Left ventricle myocardium inferior (tissue), 1 donor: Measurements from ENCODE around the gene FRAT2. TPM values are rescaled to one million over a fixed set of nuclear protein-coding genes. Genes with fewer than 3 reads are reported as not detected.

Experiments
- DNase-seq: peaks from one replicate; pipeline ENCODE4 v3.0.0-alpha.2; 2020
- H3K27ac ChIP-seq: fragments of 200-600 bp; replicated peaks from 2 replicates; pipeline ENCODE4 v1.8.0; 2021
- H3K27me3 ChIP-seq: fragments of 200-600 bp; 2 replicates; pipeline ENCODE4 v1.8.0; 2021; ENCODE audit warnings: low read depth
- H3K36me3 ChIP-seq: fragments of 200-600 bp; 2 replicates; pipeline ENCODE4 v1.8.0; 2021
- H3K4me1 ChIP-seq: fragments of 200-600 bp; 2 replicates; pipeline ENCODE4 v1.8.0; 2021
- H3K4me3 ChIP-seq: fragments of 200-600 bp; 2 replicates; pipeline ENCODE4 v1.8.0; 2021; ENCODE audit warnings: mild to moderate bottlenecking, moderate library complexity
- H3K9me3 ChIP-seq: fragments of 200-600 bp; replicated peaks from 2 replicates; pipeline ENCODE4 v1.8.0; 2021
- CTCF ChIP-seq: fragments of 200-600 bp; IDR thresholded peaks from 2 replicates; pipeline ENCODE4 v1.8.0; 2021; ENCODE audit warnings: antibody characterized with exemption, mild to moderate bottlenecking, borderline replicate concordance
- intact Hi-C: fragments of 100-400 bp; cut with micrococcal nuclease; formaldehyde crosslinking; loops from one replicate; pipeline ENCODE4 v1.11.0; 2022
- total RNA-seq: library from RNA; stranded (reverse); fragmentation: NEBNext Ultra II Directional; extraction: Animal tissue kit (Norgen Biotek cat#: 25700); gene quantifications from one replicate; pipeline ENCODE4 v1.2.1, GENCODE V29; 2021
- donor health status: DM: no; HTN: yes; CAD: no; lungs with severe emphysema.

FRAT2 gene
- total RNA-seq, 1 donor from 2014 or later = 5.9 TPM

GRCh38 chr10:97329766-97330165, 4.8 kb downstream of the FRAT2 start:
- Histone ChIP-seq H3K27ac (no peak overlapping the region), H3K9me3 (no peaks in the 10 kb centered on the region), H3K36me3 (peaks cover 9% of the 10 kb centered on the region), H3K27me3 (no peaks in the 10 kb centered on the region), H3K4me3 (no peak overlapping the region), H3K4me1 (peaks cover 69% of the 10 kb centered on the region)
- TF ChIP-seq CTCF = no peak
- DNase-seq = no peak
- intact Hi-C loops = loop anchor here (5.0 kb wide), 1 partner anchor 52 kb away; no protein-coding TSS in a partner anchor

GRCh38 chr10:97328646-97329453, 5.7 kb downstream of the FRAT2 start:
- peaks cover 9% of the 10 kb centered on the region for H3K36me3 ChIP-seq
- no peak for TF ChIP-seq CTCF
- intact Hi-C loops = no loop called here
- no peak overlapping the region for H3K27ac ChIP-seq
- peaks cover 63% of the 10 kb centered on the region for H3K4me1 ChIP-seq
- DNase-seq = no peak
- no peaks in the 10 kb centered on the region for H3K9me3 ChIP-seq
- no peaks in the 10 kb centered on the region for H3K27me3 ChIP-seq
- H3K4me3 ChIP-seq = no peak overlapping the region

- H3K9me3 ChIP-seq = no peaks in the 10 kb centered on the region
- no peak for TF ChIP-seq CTCF
- H3K27me3 ChIP-seq = no peaks in the 10 kb centered on the region
- intact Hi-C loops = no loop called here
- no peak overlapping the region for H3K4me3 ChIP-seq
- DNase-seq = no peak
- no peak overlapping the region for H3K27ac ChIP-seq
- peaks cover 50% of the 10 kb centered on the region for H3K4me1 ChIP-seq
- H3K36me3 ChIP-seq = peaks cover 9% of the 10 kb centered on the region
Measured at GRCh38 chr10:97327348-97328294, 6.9 kb downstream of the FRAT2 start.

GRCh38 chr10:97325754-97326153, 8.8 kb downstream of the FRAT2 start:
- TF ChIP-seq CTCF = no peak
- Histone ChIP-seq H3K27me3 (no peaks in the 10 kb centered on the region), H3K4me1 (peaks cover 47% of the 10 kb centered on the region), H3K4me3 (no peak overlapping the region), H3K27ac (no peak overlapping the region), H3K9me3 (no peaks in the 10 kb centered on the region), H3K36me3 (peaks cover 9% of the 10 kb centered on the region)
- intact Hi-C loops = no loop called here
- DNase-seq = no peak

GRCh38 chr10:97323501-97323900, 11.0 kb downstream of the FRAT2 start:
- intact Hi-C loops = no loop called here
- peaks cover 45% of the 10 kb centered on the region for H3K4me1 ChIP-seq
- H3K9me3 ChIP-seq = no peaks in the 10 kb centered on the region
- H3K27me3 ChIP-seq = no peaks in the 10 kb centered on the region
- H3K27ac ChIP-seq = no peak overlapping the region
- DNase-seq = no peak
- H3K4me3 ChIP-seq = no peak overlapping the region
- TF ChIP-seq CTCF = no peak
- no peaks in the 10 kb centered on the region for H3K36me3 ChIP-seq
